GM18526 (cell line): ENCODE results near the gene PHIP.

Experiments
- POLR2A ChIP-seq: IDR thresholded peaks from 3 replicates; pipeline ENCODE4 v1.6.1; 2011; ENCODE audit not compliant: insufficient read length; ENCODE audit errors: extremely low read depth

PHIP gene

DNA sequence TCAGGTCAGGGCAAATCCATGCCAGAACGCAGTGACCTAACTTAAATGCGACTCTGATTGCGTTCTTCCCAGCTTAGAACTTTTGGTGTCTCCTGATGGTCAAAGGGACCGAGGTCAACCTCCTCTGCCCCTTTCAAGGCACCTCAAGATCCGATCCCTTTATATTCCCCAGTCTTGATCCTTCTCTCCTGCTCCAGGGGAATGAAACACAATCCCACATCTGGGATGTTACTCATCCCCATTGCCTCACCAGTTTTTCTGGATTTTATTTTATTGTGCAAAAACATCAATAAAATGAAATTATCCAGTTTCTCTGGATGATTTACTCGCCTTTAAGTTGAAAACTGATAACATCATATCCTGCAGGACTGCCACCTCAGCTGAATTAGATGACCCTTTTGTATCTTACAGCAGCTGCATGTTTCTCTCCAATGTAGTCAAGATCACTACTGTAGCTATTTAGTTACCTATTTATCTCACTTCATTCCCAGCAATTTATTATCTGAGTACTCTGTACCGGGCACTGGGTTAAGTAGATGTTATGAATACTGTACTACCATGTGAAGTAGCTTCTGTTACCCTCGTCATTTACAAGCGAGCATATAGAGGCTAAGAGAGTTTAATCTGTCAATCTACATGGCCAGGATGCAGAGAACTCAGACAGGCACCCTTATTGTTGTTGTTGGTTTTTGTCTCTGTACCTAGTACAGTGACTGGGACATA, 166.7 kb downstream of the PHIP start:
- TF ChIP-seq POLR2A, result no peak

DNA sequence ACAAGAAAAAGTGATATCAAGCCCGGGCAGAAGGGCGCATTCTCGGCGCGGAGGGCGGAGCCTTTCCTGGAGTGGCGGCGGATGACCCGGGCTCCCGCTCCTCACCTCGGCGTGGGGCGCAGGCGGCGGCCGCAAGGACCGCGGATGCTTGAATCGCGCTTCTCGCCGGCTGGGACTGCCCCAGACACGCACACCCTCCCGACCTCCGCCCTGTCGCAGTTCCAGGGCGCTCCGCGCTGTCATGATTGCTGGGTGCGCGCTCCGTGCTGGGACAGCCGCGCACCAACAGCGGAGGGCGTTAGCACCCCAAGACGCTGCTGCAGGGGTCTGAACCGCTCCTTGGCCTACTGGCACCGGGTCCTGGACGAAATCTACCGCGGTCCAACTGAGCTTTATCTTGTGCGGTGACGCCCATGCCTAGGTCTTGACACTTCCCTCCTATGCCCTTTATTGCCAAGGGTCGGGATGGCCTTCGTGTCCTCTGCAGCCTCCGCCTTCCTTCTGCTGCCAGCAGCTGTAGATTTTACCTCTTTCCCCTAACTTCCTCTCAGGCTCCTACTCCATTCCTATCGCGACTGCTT, 167.4 kb downstream of the PHIP start:
- TF ChIP-seq POLR2A, result no peak

DNA sequence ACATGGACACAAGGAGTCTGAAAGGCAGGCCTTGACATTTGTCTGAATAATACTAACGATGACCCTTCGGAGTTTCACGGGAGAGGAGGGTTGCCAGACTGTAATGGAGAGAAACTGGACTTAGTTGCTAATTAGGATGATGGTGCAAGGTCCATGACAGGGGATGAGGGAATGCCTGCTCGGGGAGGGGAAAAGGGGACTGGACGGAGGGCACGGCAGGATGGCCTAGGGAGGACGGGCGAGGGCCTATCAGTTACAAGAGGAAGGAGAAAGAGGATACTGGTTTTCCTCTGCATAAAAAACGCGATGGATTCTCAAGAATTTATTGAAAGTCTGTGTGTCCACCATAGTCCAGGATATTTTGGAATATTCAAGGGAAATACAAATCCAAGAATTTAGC, 168.0 kb downstream of the PHIP start:
- TF ChIP-seq POLR2A, result no peak

DNA sequence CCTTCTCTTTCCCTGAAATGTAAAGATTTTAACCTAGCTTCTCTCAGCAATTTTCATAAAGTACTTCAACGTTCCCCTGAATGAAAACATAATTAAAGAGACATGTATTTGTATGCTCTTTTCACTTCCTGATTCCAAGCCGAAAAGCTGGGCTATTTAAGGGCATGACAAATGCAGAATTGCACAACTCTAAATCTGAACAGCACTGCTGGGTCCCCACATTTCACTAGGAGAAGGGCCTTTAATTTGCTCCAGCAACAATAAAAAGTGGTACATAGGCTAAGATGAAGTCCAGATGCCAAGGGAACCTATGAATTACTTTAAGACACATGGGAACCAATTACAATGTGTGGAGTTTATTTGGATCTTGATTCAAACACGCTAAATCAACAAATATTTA, 168.7 kb downstream of the PHIP start:
- TF ChIP-seq POLR2A, result no peak

DNA sequence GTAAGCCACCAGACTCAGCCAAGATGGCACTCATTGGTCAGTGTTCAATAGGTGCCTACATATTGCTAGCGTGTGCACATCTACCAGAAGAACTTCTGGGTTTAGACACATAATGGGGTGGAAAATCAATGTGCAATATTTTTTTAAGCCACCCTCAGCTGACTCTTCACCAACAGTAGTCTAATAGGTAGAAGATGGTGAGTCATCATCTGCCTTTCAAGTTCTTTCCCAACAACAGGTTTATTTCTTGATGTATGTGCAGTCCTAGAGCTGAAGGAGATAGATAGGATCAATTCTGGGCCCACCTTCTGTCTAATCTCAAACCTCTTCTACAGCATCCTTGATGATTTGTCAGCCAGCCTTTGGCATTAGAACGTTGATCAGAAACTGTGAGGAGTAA, 169.4 kb downstream of the PHIP start:
- no peak for TF ChIP-seq POLR2A

DNA sequence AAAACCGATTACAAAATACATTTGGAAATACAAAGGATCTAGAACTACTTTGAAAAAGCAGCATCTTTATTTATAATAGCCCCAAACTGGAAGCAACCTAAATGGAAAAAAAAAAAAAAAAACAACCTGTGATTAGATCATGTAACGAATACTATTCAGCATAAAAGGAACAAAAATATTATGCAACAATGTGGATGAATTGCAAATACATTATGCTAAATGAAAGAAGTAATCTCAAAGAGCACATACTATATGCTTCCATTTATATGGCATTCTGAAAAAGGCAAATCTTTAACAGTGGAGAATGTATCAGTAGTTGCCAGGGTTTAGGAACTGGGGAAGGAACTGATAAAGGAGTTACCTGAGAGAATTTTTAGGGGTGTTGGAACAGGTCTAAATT, 181.8 kb downstream of the PHIP start:
- TF ChIP-seq POLR2A, result no peak
